ENCODE data around the gene LCE1C. TPM values are rescaled to one million over a fixed set of nuclear protein-coding genes. Genes with fewer than 3 reads are reported as not detected.

LCE1C gene
- polyA plus RNA-seq, 6 donors from 2014 or later: not detected

Other genes with a start within 250 kb of the LCE1C start
- not detected for gene LCE3E, start 239.9 kb downstream of the LCE1C start, polyA plus RNA-seq (ENCODE audit: low read depth in 6 of 6)
- not detected for gene LCE3D, start 226.1 kb downstream of the LCE1C start, polyA plus RNA-seq (ENCODE audit: low read depth in 6 of 6)
- not detected for gene LCE3C, start 206.4 kb downstream of the LCE1C start, polyA plus RNA-seq (ENCODE audit: low read depth in 6 of 6)
- gene LCE3B, start 192.8 kb downstream of the LCE1C start, polyA plus RNA-seq (ENCODE audit: low read depth in 6 of 6): not detected
- not detected for gene LCE3A, start 183.5 kb downstream of the LCE1C start, polyA plus RNA-seq (ENCODE audit: low read depth in 6 of 6)
- gene LCE2D, start 143.3 kb downstream of the LCE1C start, polyA plus RNA-seq (ENCODE audit: low read depth in 6 of 6): not detected
- not detected for gene LCE2C, start 131.4 kb downstream of the LCE1C start, polyA plus RNA-seq (ENCODE audit: low read depth in 6 of 6)
- not detected for gene LCE2B, start 120.5 kb downstream of the LCE1C start, polyA plus RNA-seq (ENCODE audit: low read depth in 6 of 6)
- gene LCE2A, start 108.3 kb downstream of the LCE1C start, polyA plus RNA-seq (ENCODE audit: low read depth in 6 of 6): not detected
- not detected for gene LCE4A, start 98.5 kb downstream of the LCE1C start, polyA plus RNA-seq (ENCODE audit: low read depth in 6 of 6)
- gene KPRP, start 48.6 kb downstream of the LCE1C start, polyA plus RNA-seq (ENCODE audit: low read depth in 6 of 6): not detected
- gene LCE1F, start 31.5 kb downstream of the LCE1C start, polyA plus RNA-seq (ENCODE audit: low read depth in 6 of 6): not detected
- not detected for gene LCE1E, start 20.4 kb downstream of the LCE1C start, polyA plus RNA-seq (ENCODE audit: low read depth in 6 of 6)
- gene LCE1D, start 9.9 kb downstream of the LCE1C start, polyA plus RNA-seq (ENCODE audit: low read depth in 6 of 6): not detected
- not detected for gene LCE1B, start 5.3 kb upstream of the LCE1C start, polyA plus RNA-seq (ENCODE audit: low read depth in 6 of 6)
- gene LCE1A, start 20.8 kb upstream of the LCE1C start, polyA plus RNA-seq (ENCODE audit: low read depth in 6 of 6): not detected
- gene LCE6A, start 36.2 kb upstream of the LCE1C start, polyA plus RNA-seq (ENCODE audit: low read depth in 6 of 6): not detected
- not detected for gene LCE7A, start 53.3 kb upstream of the LCE1C start, polyA plus RNA-seq (ENCODE audit: low read depth in 6 of 6)
- not detected for gene SMCP, start 71.7 kb upstream of the LCE1C start, polyA plus RNA-seq (ENCODE audit: low read depth in 6 of 6)
- gene IVL, start 101.9 kb upstream of the LCE1C start, polyA plus RNA-seq (ENCODE audit: low read depth in 6 of 6): not detected
- not detected for gene SPRR5, start 140.6 kb upstream of the LCE1C start, polyA plus RNA-seq (ENCODE audit: low read depth in 6 of 6)
- gene SPRR4, start 164.0 kb upstream of the LCE1C start, polyA plus RNA-seq (ENCODE audit: low read depth in 6 of 6): not detected
- not detected for gene SPRR1A, start 177.4 kb upstream of the LCE1C start, polyA plus RNA-seq (ENCODE audit: low read depth in 6 of 6)
- not detected for gene SPRR3, start 195.1 kb upstream of the LCE1C start, polyA plus RNA-seq (ENCODE audit: low read depth in 6 of 6)
- gene SPRR1B, start 224.6 kb upstream of the LCE1C start, polyA plus RNA-seq (ENCODE audit: low read depth in 6 of 6): not detected
- gene SPRR2D, start 234.5 kb upstream of the LCE1C start, polyA plus RNA-seq (ENCODE audit: low read depth in 6 of 6): not detected

All from naive B cell (primary cell).